Measurements from ENCODE around the gene TM4SF5. TPM values are rescaled to one million over a fixed set of nuclear protein-coding genes. Genes with fewer than 3 reads are reported as not detected.

The TM4SF5 gene, protein sequence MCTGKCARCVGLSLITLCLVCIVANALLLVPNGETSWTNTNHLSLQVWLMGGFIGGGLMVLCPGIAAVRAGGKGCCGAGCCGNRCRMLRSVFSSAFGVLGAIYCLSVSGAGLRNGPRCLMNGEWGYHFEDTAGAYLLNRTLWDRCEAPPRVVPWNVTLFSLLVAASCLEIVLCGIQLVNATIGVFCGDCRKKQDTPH
- 0.53 TPM for total RNA-seq

DNA sequence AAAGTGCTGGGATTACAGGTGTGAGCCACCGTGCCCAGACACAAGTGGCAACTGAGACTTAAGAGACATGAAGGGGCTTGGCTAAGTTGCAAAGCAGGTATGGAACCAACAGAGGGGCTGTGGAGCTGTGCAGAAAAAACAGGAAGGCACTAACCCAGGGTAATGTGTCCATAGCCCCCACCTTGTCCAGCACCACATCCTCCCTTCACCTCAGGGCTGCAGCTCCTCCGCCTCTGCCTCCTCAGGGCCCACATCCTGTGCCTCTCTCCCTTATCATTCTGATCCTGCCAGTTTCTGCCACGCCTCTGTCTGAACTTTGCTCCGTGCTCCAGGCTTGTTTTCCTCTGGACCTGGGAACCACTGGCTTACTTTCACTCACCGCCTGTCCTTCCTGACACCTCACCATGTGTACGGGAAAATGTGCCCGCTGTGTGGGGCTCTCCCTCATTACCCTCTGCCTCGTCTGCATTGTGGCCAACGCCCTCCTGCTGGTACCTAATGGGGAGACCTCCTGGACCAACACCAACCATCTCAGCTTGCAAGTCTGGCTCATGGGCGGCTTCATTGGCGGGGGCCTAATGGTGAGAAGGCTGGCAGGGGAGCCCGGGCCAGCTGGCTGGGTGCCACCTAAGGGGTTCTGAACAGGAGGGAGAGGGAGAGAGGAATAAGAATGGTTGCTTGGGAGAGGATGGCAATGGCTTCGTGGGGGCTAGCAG, at the start of gene TM4SF5:
Gene TM4SF5, plus strand, starts transcription at position 368 of the 716 bp plus-strand sequence. Its CDS starts 37 bp downstream, at position 405.

DNA sequence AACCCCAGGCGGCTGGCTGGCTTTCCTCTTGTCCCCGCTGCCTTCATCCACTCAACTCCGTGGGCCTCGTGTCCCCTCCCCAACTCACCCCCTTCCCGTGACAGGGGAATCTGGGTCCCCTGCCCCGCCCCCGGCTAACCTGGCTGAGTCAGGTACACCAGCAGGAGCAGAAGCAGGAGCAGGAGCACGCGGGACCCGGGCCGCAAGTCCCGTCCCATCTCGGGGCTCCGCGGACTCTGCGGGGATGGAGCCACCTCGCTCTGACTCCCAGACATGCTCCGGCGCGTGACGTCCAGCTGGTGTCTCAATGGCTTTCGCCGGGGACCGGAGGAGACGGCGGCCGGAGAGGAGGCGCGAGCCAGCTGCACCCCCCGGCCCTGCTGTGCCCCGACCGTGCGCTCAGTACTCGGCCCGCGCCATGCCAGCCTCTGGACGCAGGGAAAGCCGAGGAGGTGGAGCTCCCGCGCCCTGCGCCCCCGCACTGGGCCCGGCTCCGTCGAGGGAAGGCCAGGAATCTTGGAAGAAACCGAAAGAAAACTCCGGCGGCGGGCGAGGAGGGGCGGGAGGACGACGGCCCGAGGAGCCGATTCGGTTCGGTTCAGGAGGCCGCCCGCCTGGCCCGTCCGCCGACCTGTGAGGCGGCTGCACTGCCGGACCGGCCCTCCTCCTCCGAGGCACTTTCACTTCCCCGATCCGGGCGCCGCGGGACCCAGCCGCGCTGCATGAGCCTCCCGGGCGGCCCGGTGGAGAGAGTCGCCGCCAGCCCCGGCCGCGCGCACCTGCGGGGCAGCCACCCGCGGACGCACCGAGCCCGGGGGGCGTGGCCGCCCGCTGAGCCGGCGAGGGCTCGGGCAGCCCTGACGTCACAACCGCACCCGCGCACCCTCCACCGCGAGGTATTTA, 32.3 kb upstream of the TM4SF5 start, which contains the start of the genes CXCL16 and ZMYND15:
Gene CXCL16, minus strand, starts transcription at position 807 of the 903 bp plus-strand sequence. Its CDS starts 589 bp downstream, at position 218.
Gene ZMYND15, plus strand, starts transcription at position 712 of the 903 bp plus-strand sequence. CDS start 716 bp downstream, outside the sequence.

DNA sequence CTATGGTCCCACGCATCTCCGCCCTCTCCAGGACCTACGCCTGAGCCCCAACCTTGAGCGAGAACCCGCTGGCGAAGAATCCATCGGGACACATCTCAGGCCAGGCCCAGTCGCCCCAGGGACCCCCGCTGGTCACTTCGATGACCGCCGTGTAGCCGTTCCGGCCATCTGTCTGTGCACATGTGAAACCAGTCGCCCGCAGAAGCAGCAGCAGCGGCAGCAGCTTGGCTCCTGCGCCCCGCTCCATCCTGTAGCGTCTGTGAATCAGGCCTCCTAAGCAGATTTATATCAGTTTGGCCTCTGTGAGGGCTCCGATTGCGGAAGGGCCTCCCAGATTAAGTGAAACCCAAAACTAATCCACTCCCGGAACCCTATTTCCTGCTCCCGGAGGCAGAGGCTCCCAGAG, 14.4 kb downstream of the TM4SF5 start, which contains the start of gene VMO1:
Gene VMO1, minus strand, starts transcription at position 259 of the 406 bp plus-strand sequence. Its CDS starts 12 bp downstream, at position 247.

DNA sequence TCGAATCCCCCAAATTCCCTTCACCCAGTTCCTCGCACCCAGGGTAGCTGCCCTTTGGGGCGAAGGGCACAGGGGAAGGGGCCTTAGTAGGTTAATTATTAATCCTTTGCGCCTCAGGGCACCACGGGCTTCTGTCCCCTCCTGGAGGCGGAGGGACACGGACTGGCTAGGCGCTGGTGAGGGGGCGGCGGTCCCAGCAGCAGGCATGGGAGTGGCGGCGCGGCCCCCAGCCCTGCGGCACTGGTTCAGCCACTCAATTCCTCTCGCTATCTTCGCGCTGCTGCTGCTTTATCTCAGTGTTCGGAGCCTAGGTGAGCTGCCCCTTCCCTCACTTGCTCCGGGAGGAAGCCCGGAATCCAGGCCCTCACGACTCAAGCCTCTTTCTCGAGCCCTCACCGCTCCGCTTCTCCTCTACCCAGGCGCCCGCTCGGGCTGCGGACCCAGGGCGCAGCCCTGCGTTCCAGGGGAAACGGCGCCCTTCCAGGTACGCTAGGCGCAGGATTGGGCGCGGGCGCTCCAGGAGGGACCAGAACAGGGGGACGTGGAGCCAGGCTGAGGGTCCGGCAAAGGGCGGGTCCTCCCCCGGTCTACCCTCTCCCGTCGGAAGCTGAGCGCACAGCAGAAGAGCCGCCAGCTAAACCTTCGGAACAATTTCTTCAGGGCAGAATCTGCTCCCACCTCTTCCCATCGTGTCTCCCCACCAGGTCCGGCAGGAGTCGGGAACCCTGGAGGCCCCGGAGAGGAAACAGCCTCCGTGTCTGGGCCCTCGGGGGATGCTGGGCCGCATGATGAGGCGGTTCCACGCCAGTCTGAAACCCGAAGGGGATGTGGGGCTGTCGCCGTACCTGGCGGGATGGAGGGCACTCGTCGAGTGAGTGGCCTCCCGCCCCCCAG, 17.4 kb downstream of the TM4SF5 start, which contains the start of gene GLTPD2:
Gene GLTPD2, plus strand, starts transcription at position 158 of the 894 bp plus-strand sequence. Its CDS starts 48 bp downstream, at position 206.

DNA sequence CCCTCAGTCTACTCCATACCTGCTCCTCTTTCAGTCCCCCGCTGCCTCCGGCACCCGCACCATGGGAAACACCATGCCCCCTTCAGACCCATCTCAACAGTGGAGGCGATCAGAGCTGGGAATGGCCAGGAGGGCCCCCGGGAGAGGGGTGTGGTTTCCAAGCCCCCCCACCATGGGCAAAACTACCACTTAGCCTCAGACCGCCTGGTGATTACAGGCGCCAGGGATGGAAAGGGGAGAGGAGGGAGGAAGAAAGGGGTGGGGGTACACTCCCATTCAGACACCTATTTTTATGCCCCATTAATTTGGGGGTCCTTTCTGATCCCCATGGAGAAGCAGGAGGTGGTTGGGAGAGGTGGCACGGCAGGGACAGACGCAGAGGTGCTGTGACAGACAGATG, 30.5 kb downstream of the TM4SF5 start, which contains the start of gene C17orf114:
Gene C17orf114, minus strand, starts transcription at position 101 of the 400 bp plus-strand sequence.

DNA sequence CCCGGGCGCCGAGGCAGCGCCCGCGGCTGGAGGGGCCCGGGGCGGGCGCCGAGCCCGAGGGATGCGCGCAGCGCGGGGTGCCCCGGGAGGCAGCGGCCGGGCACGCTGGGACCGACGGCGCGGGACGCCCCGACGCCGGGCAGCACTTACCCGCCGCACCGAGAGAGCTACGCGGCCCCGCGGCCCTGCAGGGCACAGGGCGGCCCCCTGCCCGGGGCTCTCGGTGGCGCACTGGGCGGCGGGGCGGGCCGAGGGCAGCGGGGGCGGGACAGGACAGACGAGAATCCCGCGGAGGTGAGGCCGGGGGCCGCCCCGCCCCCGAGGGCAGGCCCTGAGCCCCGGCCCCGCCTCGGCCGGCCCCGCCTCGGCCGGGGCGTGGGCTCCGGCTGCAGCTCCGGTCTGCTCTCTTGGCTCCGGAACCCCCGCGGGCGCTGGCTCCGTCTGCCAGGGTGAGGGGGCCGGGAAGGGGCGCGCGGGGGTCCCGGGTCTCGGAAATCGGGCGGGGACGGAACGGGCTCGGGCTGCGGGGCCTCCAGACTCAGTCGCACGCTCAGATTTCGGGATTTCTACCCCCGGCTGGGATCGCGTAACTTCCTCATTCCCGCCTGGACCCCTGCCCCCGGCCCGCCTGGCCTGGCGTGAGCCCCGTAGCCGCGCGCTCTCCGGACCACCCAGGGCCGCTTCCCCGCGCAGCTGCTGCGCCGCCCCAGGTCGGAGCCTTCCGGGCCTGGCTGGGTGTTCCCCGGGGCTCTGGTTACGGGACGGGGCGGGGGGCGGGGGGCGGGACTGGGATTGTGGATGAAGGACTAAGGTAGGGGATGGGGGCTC, 35.3 kb downstream of the TM4SF5 start, which contains the start of gene PLD2:
Gene PLD2, plus strand, starts transcription at position 376 of the 828 bp plus-strand sequence. CDS start 621 bp downstream, outside the sequence.

Other genes with a start within 250 kb of the TM4SF5 start
- gene MYBBP1A, start 216.5 kb upstream of the TM4SF5 start, total RNA-seq = 38.4 TPM
- 15.0 TPM for gene GGT6, start 211.3 kb upstream of the TM4SF5 start, total RNA-seq
- 95.6 TPM for gene SMTNL2, start 187.4 kb upstream of the TM4SF5 start, total RNA-seq
- gene ALOX15, start 130.2 kb upstream of the TM4SF5 start, total RNA-seq = 0.58 TPM
- gene PELP1, start 67.7 kb upstream of the TM4SF5 start, total RNA-seq = 76.5 TPM
- gene ARRB2, start 61.3 kb upstream of the TM4SF5 start, total RNA-seq = 21.9 TPM
- 19.4 TPM for gene MED11, start 40.5 kb upstream of the TM4SF5 start, total RNA-seq
- 0.99 TPM for gene ZMYND15, start 32.1 kb upstream of the TM4SF5 start, total RNA-seq
- 14.1 TPM for gene CXCL16, start 32.0 kb upstream of the TM4SF5 start, total RNA-seq
- gene VMO1, start 14.5 kb downstream of the TM4SF5 start, total RNA-seq = 1.9 TPM
- gene GLTPD2, start 17.1 kb downstream of the TM4SF5 start, total RNA-seq = 5.0 TPM
- gene PSMB6, start 24.3 kb downstream of the TM4SF5 start, total RNA-seq = 118 TPM
- gene PLD2, start 35.3 kb downstream of the TM4SF5 start, total RNA-seq = 28.2 TPM
- gene MINK1, start 61.5 kb downstream of the TM4SF5 start, total RNA-seq = 46.9 TPM
- gene C17orf107, start 127.7 kb downstream of the TM4SF5 start, total RNA-seq = 5.6 TPM
- gene CHRNE, start 131.2 kb downstream of the TM4SF5 start, total RNA-seq = 1.9 TPM
- gene GP1BA, start 160.4 kb downstream of the TM4SF5 start, total RNA-seq = 0.88 TPM
- 70.5 TPM for gene SLC25A11, start 168.2 kb downstream of the TM4SF5 start, total RNA-seq
- gene RNF167, start 168.4 kb downstream of the TM4SF5 start, total RNA-seq = 33.1 TPM
- gene PFN1, start 176.6 kb downstream of the TM4SF5 start, total RNA-seq = 419 TPM
- gene ENO3, start 179.2 kb downstream of the TM4SF5 start, total RNA-seq = 699 TPM
- 76.4 TPM for gene SPAG7, start 195.9 kb downstream of the TM4SF5 start, total RNA-seq
- 15.8 TPM for gene CAMTA2, start 215.8 kb downstream of the TM4SF5 start, total RNA-seq
- gene INCA1, start 225.6 kb downstream of the TM4SF5 start, total RNA-seq = 0.58 TPM
- gene KIF1C, start 226.1 kb downstream of the TM4SF5 start, total RNA-seq = 44.0 TPM